ENCODE measurements around the gene CTAGE15. TPM values are rescaled to one million over a fixed set of nuclear protein-coding genes. Genes with fewer than 3 reads are reported as not detected.
"Not testable (repeated sequence)": the region's sequence is repeated elsewhere in the genome, so short reads cannot be mapped to it uniquely, and the experiment has no call there.

The CTAGE15 gene
- 1 to 10 TPM in 1 of 3 donors, not detected in 2; 9.7 TPM for total RNA-seq

- H3K4me1 ChIP-seq; H3K27me3 ChIP-seq; H3K36me3 ChIP-seq; H3K9me3 ChIP-seq; H3K27ac ChIP-seq; DNase-seq (ENCODE audit: low spot score in 2 of 2); intact Hi-C loops (cut with DNase I; ENCODE audit: low total_unique reads); H3K4me3 ChIP-seq: not testable (repeated sequence)
These were observed at the start of gene CTAGE15 for GRCh38 chr7:143571501-143571900. Gene CTAGE15 (plus strand): TSS chr7:143571801. CDS start chr7:143571818, 17 bp downstream.

- H3K36me3 ChIP-seq; H3K27me3 ChIP-seq; H3K4me3 ChIP-seq; intact Hi-C loops (cut with DNase I; ENCODE audit: low total_unique reads); H3K4me1 ChIP-seq; DNase-seq (ENCODE audit: low spot score in 2 of 2); H3K27ac ChIP-seq; H3K9me3 ChIP-seq: not testable (repeated sequence)
These were observed 49.2 kb upstream of the CTAGE15 start for GRCh38 chr7:143522309-143522916.

GRCh38 chr7:143531169-143531926 lies 40.3 kb upstream of the CTAGE15 start:
- H3K9me3 ChIP-seq; H3K27me3 ChIP-seq; intact Hi-C loops (cut with DNase I; ENCODE audit: low total_unique reads); DNase-seq (ENCODE audit: low spot score in 2 of 2); H3K36me3 ChIP-seq; H3K4me3 ChIP-seq; H3K4me1 ChIP-seq; H3K27ac ChIP-seq: not testable (repeated sequence)

- H3K36me3 ChIP-seq; H3K4me3 ChIP-seq; H3K4me1 ChIP-seq; H3K9me3 ChIP-seq; intact Hi-C loops (cut with DNase I; ENCODE audit: low total_unique reads); H3K27me3 ChIP-seq; DNase-seq (ENCODE audit: low spot score in 2 of 2); H3K27ac ChIP-seq: not testable (repeated sequence)
These were observed 39.7 kb upstream of the CTAGE15 start for GRCh38 chr7:143531932-143532331.

- H3K4me3 ChIP-seq; H3K36me3 ChIP-seq; H3K9me3 ChIP-seq; intact Hi-C loops (cut with DNase I; ENCODE audit: low total_unique reads); DNase-seq (ENCODE audit: low spot score in 2 of 2); H3K4me1 ChIP-seq; H3K27ac ChIP-seq; H3K27me3 ChIP-seq: not testable (repeated sequence)
These were observed 38.3 kb upstream of the CTAGE15 start for GRCh38 chr7:143533213-143533839.

GRCh38 chr7:143536443-143536842 lies 35.2 kb upstream of the CTAGE15 start:
- H3K27ac ChIP-seq; H3K9me3 ChIP-seq; intact Hi-C loops (cut with DNase I; ENCODE audit: low total_unique reads); H3K36me3 ChIP-seq; H3K4me3 ChIP-seq; DNase-seq (ENCODE audit: low spot score in 2 of 2); H3K27me3 ChIP-seq; H3K4me1 ChIP-seq: not testable (repeated sequence)

GRCh38 chr7:143543288-143544038 lies 28.1 kb upstream of the CTAGE15 start:
- intact Hi-C loops (cut with DNase I; ENCODE audit: low total_unique reads); H3K27me3 ChIP-seq; H3K36me3 ChIP-seq; H3K27ac ChIP-seq; DNase-seq (ENCODE audit: low spot score in 2 of 2); H3K9me3 ChIP-seq; H3K4me3 ChIP-seq; H3K4me1 ChIP-seq: not testable (repeated sequence)

- H3K4me1 ChIP-seq; H3K27me3 ChIP-seq; H3K9me3 ChIP-seq; H3K36me3 ChIP-seq; H3K27ac ChIP-seq; intact Hi-C loops (cut with DNase I; ENCODE audit: low total_unique reads); H3K4me3 ChIP-seq; DNase-seq (ENCODE audit: low spot score in 2 of 2): not testable (repeated sequence)
These were observed 15.6 kb upstream of the CTAGE15 start for GRCh38 chr7:143555968-143556367.

GRCh38 chr7:143563306-143563705 lies 8.3 kb upstream of the CTAGE15 start:
- H3K4me3 ChIP-seq; H3K4me1 ChIP-seq; H3K9me3 ChIP-seq; DNase-seq (ENCODE audit: low spot score in 2 of 2); intact Hi-C loops (cut with DNase I; ENCODE audit: low total_unique reads); H3K27ac ChIP-seq; H3K36me3 ChIP-seq; H3K27me3 ChIP-seq: not testable (repeated sequence)

- H3K4me1 ChIP-seq; DNase-seq (ENCODE audit: low spot score in 2 of 2); H3K27ac ChIP-seq; H3K36me3 ChIP-seq; H3K4me3 ChIP-seq; intact Hi-C loops (cut with DNase I; ENCODE audit: low total_unique reads); H3K27me3 ChIP-seq; H3K9me3 ChIP-seq: not testable (repeated sequence)
These were observed 5.6 kb upstream of the CTAGE15 start for GRCh38 chr7:143566001-143566400.

- H3K36me3 ChIP-seq; DNase-seq (ENCODE audit: low spot score in 2 of 2); H3K4me1 ChIP-seq; H3K4me3 ChIP-seq; H3K27me3 ChIP-seq; H3K9me3 ChIP-seq; H3K27ac ChIP-seq; intact Hi-C loops (cut with DNase I; ENCODE audit: low total_unique reads): not testable (repeated sequence)
These were observed 16.6 kb downstream of the CTAGE15 start for GRCh38 chr7:143588183-143588582.

GRCh38 chr7:143589897-143590296 lies 18.3 kb downstream of the CTAGE15 start:
- intact Hi-C loops (cut with DNase I; ENCODE audit: low total_unique reads); H3K27ac ChIP-seq; H3K9me3 ChIP-seq; H3K4me1 ChIP-seq; DNase-seq (ENCODE audit: low spot score in 2 of 2); H3K4me3 ChIP-seq; H3K36me3 ChIP-seq; H3K27me3 ChIP-seq: not testable (repeated sequence)

- H3K9me3 ChIP-seq; H3K36me3 ChIP-seq; DNase-seq (ENCODE audit: low spot score in 2 of 2); intact Hi-C loops (cut with DNase I; ENCODE audit: low total_unique reads); H3K4me1 ChIP-seq; H3K4me3 ChIP-seq; H3K27me3 ChIP-seq; H3K27ac ChIP-seq: not testable (repeated sequence)
These were observed 26.5 kb downstream of the CTAGE15 start for GRCh38 chr7:143598086-143598485.
